Testis (tissue), 2 donors: Measurements from ENCODE around the gene UBE3C.

ENCODE experiments used
- CTCF ChIP-seq, 3 experiments: fragments of 450-650 bp in 2 of 3; fragments of 200-600 bp in 1 of 3; sonication (generic) in 1 of 3; IDR thresholded peaks; one replicate each; pipeline ENCODE4 v1.5.1; 2016 to 2019; ENCODE audit warnings: antibody characterized with exemption in 3 of 3, mild to moderate bottlenecking in 2 of 3, moderate library complexity in 1 of 3
- POLR2A ChIP-seq: fragments of 450-650 bp; IDR thresholded peaks from one replicate; pipeline ENCODE4 v1.6.1; 2017; ENCODE audit warnings: antibody characterized with exemption, mild to moderate bottlenecking, moderate library complexity

GRCh38 chr7:157124690-157125089 is 14.0 kb upstream of the UBE3C start:
- TF ChIP-seq CTCF (IDR thresholded peaks at IDR 0.05) (no peak), POLR2A (no peak)
